Endometrial microvascular endothelial cells (primary cell): Measurements from ENCODE around the gene PPHLN1. TPM values are rescaled to one million over a fixed set of nuclear protein-coding genes. Genes with fewer than 3 reads are reported as not detected.

Source experiments
- in situ Hi-C: cut with HindIII; loops from 2 replicates; pipeline ENCODE4 v1.10.0; 2017; ENCODE audit warnings: low sequenced_read_pairs, low pct_unique_long_range_greater_than_20kb; ENCODE audit errors: inconsistent ontology term
- total RNA-seq: library from RNA; depleted of rRNA; stranded (reverse); fragments of >200 nt; gene quantifications from one replicate; pipeline ENCODE4 v1.2.3, GENCODE V29; 2015; ENCODE audit errors: inconsistent ontology term

The PPHLN1 gene, protein sequence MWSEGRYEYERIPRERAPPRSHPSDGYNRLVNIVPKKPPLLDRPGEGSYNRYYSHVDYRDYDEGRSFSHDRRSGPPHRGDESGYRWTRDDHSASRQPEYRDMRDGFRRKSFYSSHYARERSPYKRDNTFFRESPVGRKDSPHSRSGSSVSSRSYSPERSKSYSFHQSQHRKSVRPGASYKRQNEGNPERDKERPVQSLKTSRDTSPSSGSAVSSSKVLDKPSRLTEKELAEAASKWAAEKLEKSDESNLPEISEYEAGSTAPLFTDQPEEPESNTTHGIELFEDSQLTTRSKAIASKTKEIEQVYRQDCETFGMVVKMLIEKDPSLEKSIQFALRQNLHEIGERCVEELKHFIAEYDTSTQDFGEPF
- total RNA-seq, result 57.1 TPM

DNA sequence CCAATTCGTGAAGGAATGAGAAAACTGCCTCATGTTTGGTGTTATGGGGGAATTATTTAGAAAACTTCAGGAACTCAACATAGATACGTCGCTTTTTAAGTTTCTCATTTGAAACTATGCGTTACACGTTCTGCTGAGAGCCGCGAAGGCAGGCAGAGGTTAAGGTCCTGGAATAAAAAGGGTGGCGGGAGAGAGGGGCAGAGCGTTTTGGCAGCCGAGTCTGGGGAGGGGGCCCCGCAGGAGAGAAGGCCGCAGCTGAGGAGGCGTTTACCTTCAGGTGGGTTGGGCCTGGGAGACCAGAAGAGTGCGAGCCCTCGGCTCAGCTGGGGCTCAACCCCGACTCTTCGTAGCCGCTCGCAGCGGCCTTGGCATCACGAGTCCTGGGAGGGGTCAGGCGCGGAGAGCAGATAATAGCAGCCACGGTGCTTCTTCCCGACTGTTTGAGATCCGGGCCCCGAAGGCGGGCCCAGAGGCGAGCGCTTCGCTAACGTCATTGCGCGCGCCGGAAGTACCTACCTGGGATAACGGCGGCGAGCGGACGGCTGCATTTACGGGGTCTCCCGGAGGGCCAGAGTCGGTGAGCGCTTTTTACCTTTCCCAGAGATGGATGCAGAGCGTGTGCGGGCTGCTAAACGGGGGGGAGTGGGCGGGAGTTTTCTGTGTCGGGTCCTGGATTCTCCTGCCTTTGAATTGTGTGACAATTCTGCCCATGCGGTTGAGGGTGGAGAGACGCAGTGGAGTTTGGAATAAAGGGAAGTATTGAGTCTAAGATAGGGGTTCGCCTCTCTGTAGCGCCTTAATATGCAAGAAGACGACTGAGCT, at the start of gene PPHLN1, which contains the start of gene ZCRB1:
Gene PPHLN1, plus strand, starts transcription at position 515 of the 822 bp plus-strand sequence. CDS start 9,736 bp downstream, outside the sequence.
Gene ZCRB1, minus strand, starts transcription at position 442 of the 822 bp plus-strand sequence. CDS start 1,992 bp downstream, outside the sequence.
- in situ Hi-C loops, result loop anchor here (10.0 kb wide), 1 partner anchor 171 kb away; no protein-coding TSS in a partner anchor

- in situ Hi-C loops, result no loop called here
These were observed 48.4 kb upstream of the PPHLN1 start for GRCh38 chr12:42277396-42278127.

DNA sequence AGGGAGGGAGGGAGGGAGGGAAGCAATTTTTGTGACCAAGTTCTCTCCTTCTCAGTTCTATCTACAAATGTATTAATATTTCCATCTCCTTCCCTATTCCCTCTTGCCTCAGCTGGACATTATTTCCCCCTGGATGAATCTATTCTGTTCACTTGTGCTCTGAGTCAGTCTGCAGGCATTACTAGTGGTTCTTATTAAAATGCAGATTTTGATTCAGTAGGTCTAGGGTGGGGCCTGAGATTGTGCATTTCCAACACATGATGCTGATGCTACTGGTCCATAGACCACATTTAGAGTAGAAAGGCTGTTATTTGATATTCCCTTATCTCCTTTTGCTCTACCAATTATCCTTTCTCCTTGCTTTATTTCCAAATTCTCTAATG, 47.8 kb upstream of the PPHLN1 start:
- in situ Hi-C loops, result no loop called here

DNA sequence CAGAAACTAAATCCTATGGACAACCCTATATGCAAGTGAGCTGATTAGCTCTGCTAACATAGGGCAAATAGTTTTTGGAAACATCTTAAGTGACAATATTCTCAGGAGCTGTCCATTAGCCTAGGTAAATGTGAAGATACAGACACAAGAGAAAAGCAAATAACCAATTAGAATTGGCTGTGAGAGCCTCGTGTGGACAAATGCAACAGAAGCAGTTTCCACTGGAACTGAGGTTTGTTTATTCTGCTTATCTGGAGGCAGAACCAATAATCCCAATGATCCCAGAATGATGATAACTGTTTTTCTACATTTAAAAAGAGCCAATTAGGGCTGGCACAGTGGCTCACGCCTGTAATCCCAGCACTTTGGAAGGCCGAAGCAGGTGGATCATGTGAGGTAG, 44.7 kb upstream of the PPHLN1 start:
- in situ Hi-C loops, result no loop called here

DNA sequence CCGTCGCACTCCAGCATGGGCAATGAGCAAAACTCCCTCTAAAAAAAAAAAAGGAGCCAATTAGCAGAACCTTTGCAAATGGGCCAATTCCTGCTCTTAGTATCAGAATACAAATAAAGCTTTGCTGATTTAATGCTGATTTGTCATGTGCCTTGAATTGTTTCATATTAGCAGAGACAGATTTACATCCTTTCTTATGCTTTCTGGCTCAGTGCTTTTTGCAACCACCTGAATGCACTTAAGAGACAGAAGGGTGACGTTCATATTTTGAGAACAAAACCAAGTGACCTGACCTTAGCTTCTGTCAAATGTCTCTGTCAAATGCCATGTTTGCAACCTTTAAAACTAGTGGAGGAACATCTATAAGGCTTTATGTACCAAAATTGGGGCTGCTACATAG, 44.1 kb upstream of the PPHLN1 start:
- in situ Hi-C loops, result no loop called here

- in situ Hi-C loops, result no loop called here
These were observed 43.7 kb upstream of the PPHLN1 start for GRCh38 chr12:42282294-42282693.

- in situ Hi-C loops, result no loop called here
These were observed 42.2 kb upstream of the PPHLN1 start for GRCh38 chr12:42283739-42284138.

DNA sequence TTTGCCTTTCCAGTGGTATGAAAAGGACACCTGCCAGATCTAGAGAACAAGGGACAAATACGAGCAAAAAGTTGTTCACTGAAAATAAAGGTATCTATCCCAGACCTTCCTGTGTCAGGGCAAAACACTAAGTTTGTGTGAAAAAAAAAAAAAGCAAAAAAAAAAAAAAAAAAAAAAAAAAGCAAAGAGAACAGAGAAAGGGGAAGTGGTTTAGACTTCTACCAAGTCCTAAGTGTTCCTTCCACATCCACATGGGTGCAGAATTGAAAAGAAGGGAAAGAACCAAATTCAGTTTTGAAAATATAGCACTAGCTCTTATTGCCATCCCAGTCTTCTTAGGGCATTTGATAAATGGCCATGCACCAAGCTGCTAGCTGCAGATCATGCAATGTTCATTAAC, 41.8 kb upstream of the PPHLN1 start:
- in situ Hi-C loops, result no loop called here

DNA sequence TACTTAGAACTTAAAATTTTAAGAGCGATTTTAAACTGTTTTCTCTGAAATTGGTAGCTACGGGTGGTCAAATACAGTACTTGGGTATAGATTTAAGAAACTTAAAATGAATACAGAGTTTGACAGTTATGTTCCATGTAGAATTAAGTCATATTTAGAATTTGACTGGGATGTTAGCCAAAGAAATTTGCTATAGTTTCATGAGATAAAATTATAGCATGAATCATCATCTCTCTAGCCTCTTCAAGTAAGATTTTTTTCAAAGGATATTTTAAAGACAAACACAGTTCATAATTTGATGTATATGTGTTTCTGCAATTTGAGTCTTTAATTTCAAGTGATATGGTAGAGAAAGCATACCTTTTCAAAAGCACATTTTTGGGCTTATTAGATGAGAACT, 41.1 kb upstream of the PPHLN1 start:
- in situ Hi-C loops, result no loop called here

DNA sequence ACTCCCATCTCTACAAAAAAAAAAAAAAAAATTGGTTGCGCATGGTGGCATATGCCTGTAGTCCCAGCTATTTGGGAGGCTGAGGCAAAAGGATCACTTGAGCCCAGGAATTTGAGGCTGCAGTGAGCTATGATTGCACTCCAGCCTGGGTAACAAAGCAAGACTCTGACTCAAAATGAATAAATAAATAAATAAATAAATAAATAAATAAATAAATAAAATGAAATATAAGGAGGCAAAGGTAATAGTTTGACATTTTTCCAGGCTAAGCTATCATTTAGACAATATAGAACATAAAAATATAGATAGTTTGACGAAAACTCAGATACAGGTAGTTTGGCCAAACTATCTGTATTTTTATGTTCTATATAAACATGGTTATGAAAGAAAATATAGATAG, 40.5 kb upstream of the PPHLN1 start:
- in situ Hi-C loops, result no loop called here

- in situ Hi-C loops, result no loop called here
These were observed 39.2 kb upstream of the PPHLN1 start for GRCh38 chr12:42286741-42287140.

DNA sequence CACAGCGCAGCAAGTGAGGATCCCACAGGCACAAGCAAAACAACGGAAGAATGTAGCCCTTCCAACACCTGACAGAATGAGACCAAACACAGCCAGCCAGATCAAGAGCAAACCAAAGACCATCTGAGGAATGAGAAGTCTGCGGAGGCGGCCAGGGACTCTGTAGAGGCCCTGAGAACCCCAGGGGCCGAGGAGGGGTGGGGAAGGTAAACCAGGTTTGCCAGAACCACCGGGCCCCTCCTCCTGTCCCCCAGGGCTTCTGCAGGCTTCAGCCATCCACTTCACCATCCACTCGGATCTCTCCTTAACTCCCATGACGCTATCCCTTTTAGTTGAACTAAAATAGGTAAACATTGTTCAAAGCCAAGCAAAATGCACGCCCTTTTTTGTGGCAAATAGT, 37.4 kb upstream of the PPHLN1 start:
- in situ Hi-C loops, result no loop called here

DNA sequence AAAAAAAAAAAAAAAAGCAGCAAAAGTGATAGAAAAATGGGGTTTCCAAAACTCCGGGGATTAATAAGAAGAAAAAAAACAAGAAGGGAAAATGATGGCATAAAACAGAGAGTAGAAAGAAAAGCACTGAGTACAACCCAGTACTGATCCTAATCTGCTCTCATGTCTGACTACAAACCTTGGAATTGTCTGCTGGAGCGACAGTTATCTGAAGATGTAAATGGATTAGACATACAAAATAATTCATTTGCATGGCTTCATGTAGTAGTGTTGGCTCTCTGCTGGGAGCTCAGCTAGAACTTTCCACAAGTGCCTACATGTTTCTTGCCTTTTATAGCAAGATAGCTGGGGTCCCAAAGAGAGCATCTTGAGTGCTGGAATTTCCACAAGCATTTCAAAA, 34.3 kb upstream of the PPHLN1 start:
- in situ Hi-C loops, result no loop called here

DNA sequence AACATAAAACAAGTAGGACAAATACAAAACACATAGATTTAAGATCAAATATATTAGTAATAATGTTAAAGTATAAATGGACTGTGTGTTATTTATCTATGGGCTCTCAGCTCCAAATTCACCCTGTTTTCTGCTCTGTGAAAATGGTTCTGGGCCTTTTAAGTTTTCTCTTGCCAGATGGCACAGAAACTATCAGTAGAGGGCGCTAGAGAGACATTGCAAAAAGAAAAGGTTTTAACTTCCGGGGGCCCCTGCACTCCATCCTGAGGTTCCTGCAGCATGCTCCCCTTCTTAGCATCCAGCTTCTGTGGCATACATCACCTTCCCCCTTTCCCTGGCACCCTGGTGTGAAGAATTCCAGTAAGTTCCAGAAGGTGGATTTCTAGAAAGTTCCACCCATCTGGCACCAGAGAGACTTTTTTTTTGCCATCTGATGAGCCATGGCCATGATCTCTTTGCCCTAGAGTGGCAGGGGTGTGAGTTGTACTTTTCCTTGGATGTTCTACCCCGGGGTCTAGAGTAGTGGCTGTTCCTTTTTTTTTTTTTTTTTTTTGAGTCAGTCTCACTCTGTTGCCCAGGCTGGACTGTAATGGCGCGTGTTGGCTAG, 29.4 kb upstream of the PPHLN1 start:
- in situ Hi-C loops, result no loop called here

DNA sequence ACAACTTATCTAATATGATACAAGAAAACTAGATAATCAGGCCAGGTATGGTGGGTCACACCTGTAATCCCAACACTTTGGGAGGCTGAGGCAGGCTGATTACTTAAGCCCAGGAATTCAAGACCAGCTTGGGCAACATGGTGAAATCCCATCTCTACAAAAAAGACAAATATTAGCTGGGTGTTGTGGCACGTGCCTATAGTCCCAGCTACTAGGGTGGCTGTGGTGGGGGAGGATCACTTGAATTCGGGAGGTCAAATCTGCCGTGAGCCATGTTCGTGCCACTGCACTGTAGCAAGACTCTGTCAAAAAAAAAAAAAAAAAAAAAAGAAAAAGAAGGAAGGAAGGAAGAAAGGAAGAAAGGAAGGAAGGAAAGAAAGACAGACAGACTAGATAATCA, 27.1 kb upstream of the PPHLN1 start:
- in situ Hi-C loops, result no loop called here

DNA sequence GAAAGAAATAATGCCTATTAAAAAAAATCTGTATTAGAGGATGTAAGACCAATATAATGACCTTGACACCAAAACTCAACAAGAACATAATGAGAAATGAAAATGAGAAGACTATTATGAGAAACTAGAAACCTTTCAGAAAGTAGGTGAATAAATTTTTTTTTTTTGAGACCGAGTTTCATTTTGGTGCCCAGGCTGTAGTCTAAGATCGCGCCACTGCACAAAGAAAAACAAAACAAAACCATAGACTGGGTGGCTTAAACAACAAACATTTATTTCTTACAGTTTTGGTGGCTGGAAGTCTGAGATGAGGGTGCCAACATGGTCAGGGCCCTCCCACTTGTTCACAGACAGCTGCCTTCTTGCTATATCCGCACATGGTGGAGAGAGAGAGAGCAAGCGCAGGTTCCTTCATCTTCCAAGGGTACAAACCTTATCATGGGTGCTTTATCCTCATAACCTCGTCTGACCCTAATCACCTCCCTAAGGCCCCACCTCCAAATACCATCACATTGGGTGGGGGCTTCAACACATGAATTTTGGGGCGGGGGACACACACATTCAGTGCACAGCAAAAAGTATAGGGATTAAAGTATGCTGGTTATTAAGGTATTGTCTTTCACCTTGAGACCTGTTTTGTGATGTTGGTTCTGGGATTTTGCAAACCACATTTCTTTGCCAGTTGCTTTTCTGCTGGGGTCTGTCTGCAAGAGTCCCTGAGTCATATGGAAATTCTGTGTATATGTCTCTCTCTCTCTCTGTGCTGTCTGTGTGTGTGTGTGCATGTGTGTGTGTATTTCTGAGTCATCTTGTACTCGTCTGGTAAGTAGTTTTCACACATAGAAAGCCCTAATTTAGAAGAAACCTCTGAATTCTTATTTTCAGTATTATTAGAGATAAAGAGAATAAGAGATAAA, 26.3 kb upstream of the PPHLN1 start:
- in situ Hi-C loops, result no loop called here

DNA sequence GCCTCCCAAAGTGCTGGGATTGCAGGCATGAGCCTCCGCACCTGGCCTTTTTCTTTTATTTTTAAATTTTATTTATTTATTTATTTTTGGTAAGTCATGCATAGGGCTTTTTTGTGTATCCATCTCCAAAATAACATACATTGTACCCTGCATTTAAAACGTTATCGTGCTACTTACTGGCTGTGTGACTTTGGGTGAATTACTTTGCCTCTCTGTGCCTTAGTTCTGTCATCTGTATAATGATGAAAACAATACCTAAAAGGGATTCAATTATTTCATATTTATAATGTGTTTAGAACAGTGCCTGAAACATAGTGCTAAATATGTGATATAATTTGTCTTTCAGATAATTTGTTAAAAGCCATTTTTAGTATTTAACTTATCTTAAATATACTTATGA, 19.7 kb upstream of the PPHLN1 start:
- in situ Hi-C loops, result no loop called here

DNA sequence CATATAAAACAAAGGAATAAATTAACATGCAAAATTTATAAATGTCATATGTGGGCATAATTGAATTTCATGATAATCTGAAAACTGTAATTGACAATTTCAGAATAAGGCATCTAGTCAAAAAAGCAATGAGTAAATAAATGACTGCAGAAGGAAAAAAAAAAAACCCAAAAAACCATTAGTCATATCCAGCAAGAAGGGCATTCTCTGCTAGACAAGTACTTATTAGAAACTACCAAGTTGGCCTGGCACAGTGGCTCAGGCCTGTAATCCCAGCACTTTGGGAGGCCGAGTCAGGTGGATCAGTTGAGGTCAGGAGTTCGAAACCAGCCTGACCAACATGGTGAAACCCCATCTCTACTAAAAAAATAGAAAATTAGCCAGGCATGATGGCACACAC, 17.6 kb upstream of the PPHLN1 start:
- in situ Hi-C loops, result no loop called here
